HG02840 (cell line): ENCODE results near the gene ANXA11.
"Not testable (repeated sequence)": the region's sequence is repeated elsewhere in the genome, so short reads cannot be mapped to it uniquely, and the experiment has no call there.

Source experiments
- ATAC-seq: cut with Tn5 transposase; IDR thresholded peaks from one replicate; pipeline ENCODE4 v1.9.1; 2021; ENCODE audit warnings: mild to moderate bottlenecking, moderate library complexity, moderate number of reproducible peaks; ENCODE audit not compliant: unreplicated experiment, low FRiP score

ANXA11 gene

GRCh38 chr10:80205477-80206276 is at the start of gene ANXA11:
Gene ANXA11, minus strand, starts transcription at chr10:80205537. Its CDS starts 32,676 bp downstream, at chr10:80172861.
- peak; percentile 75 for ATAC-seq

GRCh38 chr10:80254726-80255125 is 49.4 kb upstream of the ANXA11 start:
- ATAC-seq = not testable (repeated sequence)

- not testable (repeated sequence) for ATAC-seq
Observed at GRCh38 chr10:80253963-80254271, 48.6 kb upstream of the ANXA11 start.

- peak; percentile 64 for ATAC-seq
Observed at GRCh38 chr10:80253266-80253962, 48.1 kb upstream of the ANXA11 start.

GRCh38 chr10:80252296-80252887 is 47.1 kb upstream of the ANXA11 start:
- no peak for ATAC-seq

- ATAC-seq = not testable (repeated sequence)
Observed at GRCh38 chr10:80251703-80252280, 46.5 kb upstream of the ANXA11 start.

- ATAC-seq = not testable (repeated sequence)
Observed at GRCh38 chr10:80250399-80250798, 45.1 kb upstream of the ANXA11 start.

- ATAC-seq = not testable (repeated sequence)
Observed at GRCh38 chr10:80249906-80250305, 44.6 kb upstream of the ANXA11 start.

GRCh38 chr10:80247611-80248010 is 42.3 kb upstream of the ANXA11 start:
- not testable (repeated sequence) for ATAC-seq

- ATAC-seq = not testable (repeated sequence)
Observed at GRCh38 chr10:80244371-80244770, 39.0 kb upstream of the ANXA11 start.

- ATAC-seq = not testable (repeated sequence)
Observed at GRCh38 chr10:80242341-80242740, 37.0 kb upstream of the ANXA11 start.

GRCh38 chr10:80236457-80236856 is 31.1 kb upstream of the ANXA11 start:
- ATAC-seq = not testable (repeated sequence)

GRCh38 chr10:80234331-80235235 is 29.2 kb upstream of the ANXA11 start:
- ATAC-seq = peak; percentile 100

- not testable (repeated sequence) for ATAC-seq
Observed at GRCh38 chr10:80233871-80234270, 28.5 kb upstream of the ANXA11 start.

GRCh38 chr10:80226723-80227122 is 21.4 kb upstream of the ANXA11 start:
- ATAC-seq = not testable (repeated sequence)

GRCh38 chr10:80223031-80223419 is 17.7 kb upstream of the ANXA11 start:
- ATAC-seq = not testable (repeated sequence)

- peak; percentile 94 for ATAC-seq
Observed at GRCh38 chr10:80218878-80219277, 13.5 kb upstream of the ANXA11 start.

GRCh38 chr10:80214368-80214982 is 9.1 kb upstream of the ANXA11 start:
- not testable (repeated sequence) for ATAC-seq

- not testable (repeated sequence) for ATAC-seq
Observed at GRCh38 chr10:80212535-80213115, 7.3 kb upstream of the ANXA11 start.
